Measurements from ENCODE around the gene GPR152.

- TF ChIP-seq CTCF (conservative IDR thresholded peaks at IDR 0.05 in 1 of 2, IDR thresholded peaks at IDR 0.05 in 1 of 2; ENCODE audit: extremely low read depth in 1 of 2, insufficient read depth in 1 of 2, low read depth in 1 of 2, low read length in 2 of 2) (no peak), EZH2 (IDR thresholded peaks at IDR 0.05; ENCODE audit: borderline replicate concordance, low read length) (no peak)
Measured at GRCh38 chr11:67406420-67406968, 46.0 kb downstream of the GPR152 start.
